H9 (cell line): Measurements from ENCODE around the gene ANKDD1A. TPM values are rescaled to one million over a fixed set of nuclear protein-coding genes. Genes with fewer than 3 reads are reported as not detected.

Experiments used
- DNase-seq: peaks from one replicate; pipeline ENCODE4 v3.0.0-alpha.2; 2017
- H2AFZ ChIP-seq: one replicate; pipeline ENCODE4 v1.6.1; 2013; ENCODE audit warnings: mild to moderate bottlenecking, low read length, control low read depth, moderate library complexity
- H2AK5ac ChIP-seq: 2 replicates; pipeline ENCODE4 v1.6.1; 2013; ENCODE audit warnings: low read length, control low read depth, mixed read lengths; ENCODE audit not compliant: insufficient read length
- H2BK120ac ChIP-seq: one replicate; pipeline ENCODE4 v1.6.1; 2013; ENCODE audit warnings: low read depth, mild to moderate bottlenecking, low read length, control low read depth, inconsistent platforms; ENCODE audit not compliant: poor library complexity, severe bottlenecking
- H2BK12ac ChIP-seq: 2 replicates; pipeline ENCODE4 v1.6.1; 2013; ENCODE audit warnings: low read length, control low read depth, mixed read lengths, low read depth; ENCODE audit not compliant: insufficient read length
- H2BK15ac ChIP-seq: 2 replicates; pipeline ENCODE4 v1.6.1; 2013; ENCODE audit warnings: low read depth, low read length, control low read depth
- H2BK20ac ChIP-seq: one replicate; pipeline ENCODE4 v1.6.1; 2013; ENCODE audit warnings: low read depth, mild to moderate bottlenecking, low read length, control low read depth, inconsistent platforms; ENCODE audit not compliant: poor library complexity, severe bottlenecking
- H2BK5ac ChIP-seq: 2 replicates; pipeline ENCODE4 v1.6.1; 2013; ENCODE audit warnings: low read length, control low read depth, mixed read lengths; ENCODE audit not compliant: insufficient read length
- H3K14ac ChIP-seq: 2 replicates; pipeline ENCODE4 v1.6.1; 2013; ENCODE audit warnings: low read length, control low read depth; ENCODE audit not compliant: insufficient read depth
- H3K18ac ChIP-seq: 2 replicates; pipeline ENCODE4 v1.6.1; 2013; ENCODE audit warnings: low read depth, mild to moderate bottlenecking, mixed read lengths, low read length, control low read depth; ENCODE audit not compliant: insufficient read length
- H3K23ac ChIP-seq: 2 replicates; pipeline ENCODE4 v1.6.1; 2013; ENCODE audit warnings: low read length, control low read depth, mixed read lengths, low read depth; ENCODE audit not compliant: insufficient read length
- H3K23me2 ChIP-seq: 2 replicates; pipeline ENCODE4 v1.6.1; 2013; ENCODE audit warnings: low read depth, mild to moderate bottlenecking, mixed read lengths, low read length, control low read depth; ENCODE audit not compliant: insufficient read length, poor library complexity, severe bottlenecking
- H3K27ac ChIP-seq: 2 replicates; pipeline ENCODE4 v1.5.1; 2013; ENCODE audit warnings: low read length, control low read depth, mixed read lengths, low read depth; ENCODE audit not compliant: insufficient read length
- H3K27me3 ChIP-seq: 2 replicates; pipeline ENCODE4 v1.6.1; 2013; ENCODE audit warnings: low read length, control low read depth, inconsistent platforms; ENCODE audit not compliant: insufficient read depth
- H3K4ac ChIP-seq: 2 replicates; pipeline ENCODE4 v1.6.1; 2013; ENCODE audit warnings: low read depth, mild to moderate bottlenecking, control low read depth, inconsistent platforms, low read length, moderate library complexity
- H3K4me1 ChIP-seq: 2 replicates; pipeline ENCODE4 v1.6.1; 2013; ENCODE audit warnings: low read length, control low read depth, inconsistent platforms; ENCODE audit not compliant: insufficient read depth
- H3K4me2 ChIP-seq: 2 replicates; pipeline ENCODE4 v1.6.1; 2013; ENCODE audit warnings: low read length, control low read depth, mixed read lengths; ENCODE audit not compliant: insufficient read length, insufficient read depth
- H3K56ac ChIP-seq: 2 replicates; pipeline ENCODE4 v1.6.1; 2013; ENCODE audit warnings: low read depth, mild to moderate bottlenecking, mixed read lengths, low read length, control low read depth; ENCODE audit not compliant: insufficient read length
- H3K79me1 ChIP-seq: 2 replicates; pipeline ENCODE4 v1.6.1; 2013; ENCODE audit warnings: low read depth, mild to moderate bottlenecking, moderate library complexity, low read length, control low read depth, inconsistent platforms; ENCODE audit not compliant: insufficient read depth, poor library complexity, severe bottlenecking
- H3K79me2 ChIP-seq: 2 replicates; pipeline ENCODE4 v1.6.1; 2013; ENCODE audit warnings: low read length, control low read depth, inconsistent platforms; ENCODE audit not compliant: insufficient read depth
- H3K9ac ChIP-seq: 2 replicates; pipeline ENCODE4 v1.6.1; 2013; ENCODE audit warnings: low read length, control low read depth, mixed read lengths; ENCODE audit not compliant: insufficient read length; ENCODE audit errors: extremely low read depth
- H3K9me3 ChIP-seq: one replicate; pipeline ENCODE4 v1.6.1; 2013; ENCODE audit warnings: low read depth, low read length, inconsistent platforms; ENCODE audit not compliant: control insufficient read depth
- H3T11ph ChIP-seq: one replicate; pipeline ENCODE4 v1.6.1; 2013; ENCODE audit warnings: mild to moderate bottlenecking, low read length, control low read depth, inconsistent platforms
- H4K20me1 ChIP-seq: one replicate; pipeline ENCODE4 v1.6.1; 2013; ENCODE audit not compliant: control insufficient read depth, insufficient read length, insufficient read depth
- H4K5ac ChIP-seq: 2 replicates; pipeline ENCODE4 v1.6.1; 2013; ENCODE audit warnings: low read depth, mild to moderate bottlenecking, mixed read lengths, low read length, control low read depth; ENCODE audit not compliant: insufficient read length
- H4K8ac ChIP-seq: replicated peaks from 2 replicates; pipeline ENCODE4 v1.6.1; 2013; ENCODE audit warnings: low read length, control low read depth, mixed read lengths, low read depth; ENCODE audit not compliant: insufficient read length
- H4K91ac ChIP-seq: 2 replicates; pipeline ENCODE4 v1.6.1; 2013; ENCODE audit warnings: low read depth, mild to moderate bottlenecking, moderate library complexity, mixed read lengths, low read length, control low read depth; ENCODE audit not compliant: insufficient read length
- H3K27ac Mint-ChIP-seq, 3 experiments: 2 replicates in 2 of 3; 3 replicates in 1 of 3; pipeline ENCODE4 v1.8.0; 2020 to 2021; ENCODE audit warnings: mixed read lengths in 3 of 3, mild to moderate bottlenecking in 1 of 3, moderate library complexity in 1 of 3
- H3K27me3 Mint-ChIP-seq: 2 replicates; pipeline ENCODE4 v1.8.0; 2021; ENCODE audit warnings: low read depth, mild to moderate bottlenecking, moderate library complexity, mixed read lengths
- H3K36me3 Mint-ChIP-seq, 3 experiments: 2 replicates in 2 of 3; 3 replicates in 1 of 3; pipeline ENCODE4 v1.8.0; 2020 to 2021; ENCODE audit warnings: low read depth in 3 of 3, mixed read lengths in 3 of 3; ENCODE audit not compliant: insufficient read depth in 1 of 3
- H3K4me1 Mint-ChIP-seq, 2 experiments: 2 replicates each; pipeline ENCODE4 v1.8.0; 2020; ENCODE audit warnings: mixed read lengths in 2 of 2
- H3K4me3 Mint-ChIP-seq, 2 experiments: 2 replicates in 1 of 2; 3 replicates in 1 of 2; pipeline ENCODE4 v1.8.0; 2020 to 2021; ENCODE audit warnings: mild to moderate bottlenecking in 2 of 2, mixed read lengths in 2 of 2, moderate library complexity in 1 of 2
- H3K9me3 Mint-ChIP-seq, 2 experiments: 2 replicates in 1 of 2; 3 replicates in 1 of 2; pipeline ENCODE4 v1.8.0; 2020; ENCODE audit warnings: mild to moderate bottlenecking in 2 of 2, mixed read lengths in 2 of 2, moderate library complexity in 1 of 2
- WGBS: extraction: QIAGEN DNeasy Blood & Tissue Kit; methylation state at CpG from one replicate; pipeline ENCODE4 v1.1.7; 2013; ENCODE audit warnings: missing lambda C conversion rate, low lambda C conversion rate, mixed read lengths; ENCODE audit not compliant: insufficient read length; ENCODE audit errors: extremely low coverage; 5-methylcytosine and 5-hydroxymethylcytosine counted together
- total RNA-seq: library from RNA; stranded (reverse); gene quantifications from 2 replicates; pipeline ENCODE4 v1.2.1, GENCODE V29; 2021
- TF ChIP-seq, protein P1 (sequence below): fragments of 200-600 bp; sonication (generic); conservative IDR thresholded peaks from 3 replicates; pipeline ENCODE4 v1.8.0; 2021; ENCODE audit warnings: antibody characterized with exemption, mild to moderate bottlenecking

The ANKDD1A gene
- total RNA-seq, 1 experiment from 2014 or later: 3.7 TPM

DNA sequence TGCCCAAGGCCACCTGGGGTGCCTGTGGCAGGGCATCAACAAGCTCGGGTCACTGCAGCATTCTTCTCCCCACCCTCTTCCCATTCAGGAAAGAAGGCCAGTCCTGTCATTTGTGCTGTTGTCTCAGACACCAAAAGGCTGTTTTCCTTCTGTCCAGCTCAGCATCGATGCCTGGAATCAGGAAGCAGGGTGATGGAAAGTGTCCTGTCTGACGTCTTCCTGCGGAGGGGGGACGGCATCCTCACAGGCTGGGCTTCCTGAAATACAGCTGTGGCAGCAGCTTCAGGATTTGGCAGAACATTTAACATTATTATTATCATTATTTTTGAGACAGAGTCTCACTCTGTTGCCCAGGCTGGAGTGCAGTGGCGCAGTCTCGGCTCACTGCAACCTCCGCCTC is 33.0 kb upstream of the ANKDD1A start:
- H3K18ac ChIP-seq: no peak overlapping the region
- peaks cover 3% of the 10 kb centered on the region; the same call in 1 of the 2 replicates for H3K27me3 ChIP-seq
- H2BK120ac ChIP-seq: no peak overlapping the region
- no peaks in the 10 kb centered on the region for H4K20me1 ChIP-seq
- no peak overlapping the region for H4K8ac ChIP-seq
- Mint-ChIP-seq H3K4me1 (peaks cover 23 to 31% of the 10 kb centered on the region in 2 experiments), H3K4me3 (no peak overlapping the region), H3K36me3 (no peaks in the 10 kb centered on the region), H3K9me3 (no peaks in the 10 kb centered on the region), H3K27me3 (peaks cover 2% of the 10 kb centered on the region; the same call in 1 of the 2 replicates), H3K27ac (peak overlapping the region in 1 of 3 experiments; percentile 40; a peak in 1 of 7 replicates)
- H3K79me1 ChIP-seq: no peaks in the 10 kb centered on the region
- H3K56ac ChIP-seq: no peak overlapping the region
- H4K5ac ChIP-seq: no peak overlapping the region
- no peaks in the 10 kb centered on the region for H3K9me3 ChIP-seq
- no peak overlapping the region for H3K9ac ChIP-seq
- H4K91ac ChIP-seq: no peak overlapping the region
- DNase-seq: no peak
- TF ChIP-seq, protein P1, sequence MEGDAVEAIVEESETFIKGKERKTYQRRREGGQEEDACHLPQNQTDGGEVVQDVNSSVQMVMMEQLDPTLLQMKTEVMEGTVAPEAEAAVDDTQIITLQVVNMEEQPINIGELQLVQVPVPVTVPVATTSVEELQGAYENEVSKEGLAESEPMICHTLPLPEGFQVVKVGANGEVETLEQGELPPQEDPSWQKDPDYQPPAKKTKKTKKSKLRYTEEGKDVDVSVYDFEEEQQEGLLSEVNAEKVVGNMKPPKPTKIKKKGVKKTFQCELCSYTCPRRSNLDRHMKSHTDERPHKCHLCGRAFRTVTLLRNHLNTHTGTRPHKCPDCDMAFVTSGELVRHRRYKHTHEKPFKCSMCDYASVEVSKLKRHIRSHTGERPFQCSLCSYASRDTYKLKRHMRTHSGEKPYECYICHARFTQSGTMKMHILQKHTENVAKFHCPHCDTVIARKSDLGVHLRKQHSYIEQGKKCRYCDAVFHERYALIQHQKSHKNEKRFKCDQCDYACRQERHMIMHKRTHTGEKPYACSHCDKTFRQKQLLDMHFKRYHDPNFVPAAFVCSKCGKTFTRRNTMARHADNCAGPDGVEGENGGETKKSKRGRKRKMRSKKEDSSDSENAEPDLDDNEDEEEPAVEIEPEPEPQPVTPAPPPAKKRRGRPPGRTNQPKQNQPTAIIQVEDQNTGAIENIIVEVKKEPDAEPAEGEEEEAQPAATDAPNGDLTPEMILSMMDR: no peak
- H3K4me1 ChIP-seq: peaks cover 13% of the 10 kb centered on the region
- WGBS: no CpG with 5 or more reads among the region's 8 CpGs
- H3K4ac ChIP-seq: no peak overlapping the region
- no peak overlapping the region for H2BK15ac ChIP-seq
- no peak overlapping the region for H2BK20ac ChIP-seq
- H2BK5ac ChIP-seq: no peak overlapping the region
- H3K14ac ChIP-seq: no peak overlapping the region
- no peaks in the 10 kb centered on the region for H3K79me2 ChIP-seq
- no peaks in the 10 kb centered on the region for H3K23me2 ChIP-seq
- H2AK5ac ChIP-seq: no peak overlapping the region
- no peak overlapping the region for H3K4me2 ChIP-seq
- no peak overlapping the region for H3K23ac ChIP-seq
- no peak overlapping the region for H2AFZ ChIP-seq
- no peak overlapping the region for H3K27ac ChIP-seq
- no peak overlapping the region for H3T11ph ChIP-seq
- H2BK12ac ChIP-seq: no peak overlapping the region
